ENCODE results near the gene ELK4. TPM values are rescaled to one million over a fixed set of nuclear protein-coding genes. Genes with fewer than 3 reads are reported as not detected.

The ELK4 gene
- total and polyA plus RNA-seq, 2 of the 13 experiments (the other 11 are each of a cell fraction or from before 2014, with no cell fraction given): 8.3 to 13.1 TPM

GRCh38 chr1:205591522-205592351 lies 40.1 kb downstream of the ELK4 start (continued):
- TF ChIP-seq KDM3A (CRISPR knock-in tag; IDR thresholded peaks at IDR 0.05; ENCODE audit: low read depth) (peak; percentile 76; the same call in 1 of the 2 replicates), ETV6 (CRISPR knock-in tag; conservative IDR thresholded peaks at IDR 0.05) (0 out of 2 replicates have a peak, but pooled peaks have one; percentile 33), CSRNP2 (CRISPR knock-in tag; conservative IDR thresholded peaks at IDR 0.05; ENCODE audit: low read depth) (no peak), KAT7 (CRISPR knock-in tag; IDR thresholded peaks at IDR 0.05; ENCODE audit: borderline replicate concordance) (no peak), RFXAP (CRISPR knock-in tag; IDR thresholded peaks at IDR 0.05; ENCODE audit: borderline replicate concordance) (no peak), ZBTB1 (CRISPR knock-in tag; IDR thresholded peaks at IDR 0.05; ENCODE audit: borderline replicate concordance) (no peak), ZNF780A (CRISPR knock-in tag; IDR thresholded peaks at IDR 0.05) (no peak), HNRNPK (IDR thresholded peaks at IDR 0.05; ENCODE audit: low read depth, low read length, poor library complexity, severe bottlenecking) (no peak), ZNF317 (CRISPR knock-in tag; IDR thresholded peaks at IDR 0.05) (0 out of 2 replicates have a peak, but pooled peaks have one; percentile 48), ZNF274 (CRISPR knock-in tag; IDR thresholded peaks at IDR 0.05) (no peak), EEA1 (CRISPR knock-in tag; IDR thresholded peaks at IDR 0.05; ENCODE audit: borderline replicate concordance) (no peak), ZNF589 (CRISPR knock-in tag; conservative IDR thresholded peaks at IDR 0.05) (no peak), ZNF782 (CRISPR knock-in tag; IDR thresholded peaks at IDR 0.05; ENCODE audit: borderline replicate concordance) (no peak), SNAPC4 (CRISPR knock-in tag; IDR thresholded peaks at IDR 0.05) (no peak), ZBTB3 (CRISPR knock-in tag; IDR thresholded peaks at IDR 0.05; ENCODE audit: borderline replicate concordance, low read depth) (no peak), PLSCR1 (CRISPR knock-in tag; IDR thresholded peaks at IDR 0.05; ENCODE audit: borderline replicate concordance) (no peak), ZNF124 (CRISPR knock-in tag; IDR thresholded peaks at IDR 0.05) (no peak)
